ENCODE results near the gene REC114. TPM values are rescaled to one million over a fixed set of nuclear protein-coding genes. Genes with fewer than 3 reads are reported as not detected.
"Not testable (repeated sequence)": the region's sequence is repeated elsewhere in the genome, so short reads cannot be mapped to it uniquely, and the experiment has no call there.

Gene REC114
- polyA plus RNA-seq, 1 donor (not counting 4 experiments of a cell fraction or from before 2014, with no cell fraction given): not detected

DNA sequence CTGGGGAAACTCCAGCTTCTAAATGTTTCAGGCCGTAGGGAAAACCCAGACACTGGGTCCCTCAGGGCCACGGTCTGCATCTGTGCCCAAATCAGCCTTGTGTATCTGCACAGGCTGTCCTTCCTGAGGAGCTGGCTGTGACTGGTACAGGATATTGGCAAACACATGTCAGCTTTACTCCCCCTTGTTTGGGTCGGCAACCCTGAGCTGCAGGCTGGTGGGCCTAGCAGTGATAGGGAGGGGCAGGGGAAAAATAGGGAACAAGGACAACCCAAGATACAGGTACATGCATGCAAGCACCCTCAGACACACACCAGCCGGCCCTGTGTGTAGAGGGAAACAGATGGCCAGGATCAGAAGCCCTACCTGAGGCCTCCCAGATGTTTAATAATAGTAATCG, 45.5 kb upstream of the REC114 start:
- H3K9me1 ChIP-seq (ENCODE audit: control insufficient read depth, extremely low read depth, insufficient read depth, low read length): no peaks in the 10 kb centered on the region
- dilution Hi-C loops (cut with MboI; ENCODE audit: extremely low pct_ligation_motif_present, low sequenced_read_pairs): no loop called here
- no peak for TF ChIP-seq EZH2 (IDR thresholded peaks at IDR 0.05; ENCODE audit: low read length)
- TF ChIP-seq, protein P1, sequence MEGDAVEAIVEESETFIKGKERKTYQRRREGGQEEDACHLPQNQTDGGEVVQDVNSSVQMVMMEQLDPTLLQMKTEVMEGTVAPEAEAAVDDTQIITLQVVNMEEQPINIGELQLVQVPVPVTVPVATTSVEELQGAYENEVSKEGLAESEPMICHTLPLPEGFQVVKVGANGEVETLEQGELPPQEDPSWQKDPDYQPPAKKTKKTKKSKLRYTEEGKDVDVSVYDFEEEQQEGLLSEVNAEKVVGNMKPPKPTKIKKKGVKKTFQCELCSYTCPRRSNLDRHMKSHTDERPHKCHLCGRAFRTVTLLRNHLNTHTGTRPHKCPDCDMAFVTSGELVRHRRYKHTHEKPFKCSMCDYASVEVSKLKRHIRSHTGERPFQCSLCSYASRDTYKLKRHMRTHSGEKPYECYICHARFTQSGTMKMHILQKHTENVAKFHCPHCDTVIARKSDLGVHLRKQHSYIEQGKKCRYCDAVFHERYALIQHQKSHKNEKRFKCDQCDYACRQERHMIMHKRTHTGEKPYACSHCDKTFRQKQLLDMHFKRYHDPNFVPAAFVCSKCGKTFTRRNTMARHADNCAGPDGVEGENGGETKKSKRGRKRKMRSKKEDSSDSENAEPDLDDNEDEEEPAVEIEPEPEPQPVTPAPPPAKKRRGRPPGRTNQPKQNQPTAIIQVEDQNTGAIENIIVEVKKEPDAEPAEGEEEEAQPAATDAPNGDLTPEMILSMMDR (optimal IDR thresholded peaks at IDR 0.05 in 1 of 3, IDR thresholded peaks at IDR 0.05 in 1 of 3, conservative IDR thresholded peaks at IDR 0.05 in 1 of 3; ENCODE audit: extremely low read depth in 1 of 3, insufficient read depth in 2 of 3, low read length in 3 of 3): no peak
- H3K27ac ChIP-seq (ENCODE audit: control insufficient read depth, insufficient read depth, low read length): no peak overlapping the region
- H3K4me1 ChIP-seq (ENCODE audit: control insufficient read depth, extremely low read depth, insufficient read depth, low read length): no peaks in the 10 kb centered on the region
- no peaks in the 10 kb centered on the region for H3K36me3 ChIP-seq (ENCODE audit: control insufficient read depth in 2 of 2, extremely low read depth in 1 of 2, insufficient read depth in 2 of 2, low read length in 2 of 2)
- no peaks in the 10 kb centered on the region for H4K20me1 ChIP-seq (ENCODE audit: control insufficient read depth, extremely low read depth, insufficient read depth, low read length)
- DNase-seq (ENCODE audit: low read depth, low spot score) (no peak), FAIRE-seq (no peak)
- no peak overlapping the region for H3K4me3 ChIP-seq (ENCODE audit: control insufficient read depth in 2 of 3, extremely low read depth in 1 of 3, insufficient read depth in 2 of 3, low read depth in 1 of 3, low read length in 3 of 3)
- no peaks in the 10 kb centered on the region for H3K79me2 ChIP-seq (ENCODE audit: control insufficient read depth, insufficient read depth, low read length)
- no peak overlapping the region for H3K9ac ChIP-seq (ENCODE audit: control insufficient read depth, extremely low read depth, insufficient read depth, low read length)
- no peak overlapping the region for H2AFZ ChIP-seq (ENCODE audit: control insufficient read depth, low read length)
- peaks cover 19% of the 10 kb centered on the region for H3K27me3 ChIP-seq (ENCODE audit: control insufficient read depth, extremely low read depth, insufficient read depth, low read length)
- no peaks in the 10 kb centered on the region for H3K9me3 ChIP-seq (ENCODE audit: control insufficient read depth, low read depth, low read length)
- no peak overlapping the region for H3K4me2 ChIP-seq (ENCODE audit: control insufficient read depth, extremely low read depth, insufficient read depth, low read depth, low read length)

DNA sequence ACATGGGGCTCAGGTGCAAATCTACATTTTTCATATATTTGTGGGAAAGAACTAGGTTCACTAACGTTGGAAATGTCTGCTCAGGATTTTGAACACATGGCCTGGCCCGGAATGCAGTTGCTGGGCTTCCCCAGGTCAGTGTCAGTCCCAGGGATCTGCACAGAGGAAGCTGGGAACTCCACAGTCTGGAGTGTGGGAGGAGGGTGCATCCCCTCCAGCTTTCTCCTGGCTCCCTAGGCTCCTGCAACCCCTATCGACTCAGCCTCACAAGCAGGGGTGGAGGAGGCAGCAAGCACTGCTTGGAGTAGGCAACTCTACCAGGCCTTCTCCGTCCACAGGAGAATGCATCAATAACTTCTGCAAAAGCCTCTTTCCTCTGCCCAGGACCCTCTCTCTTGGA, 44.1 kb upstream of the REC114 start:
- Histone ChIP-seq H3K9me1 (ENCODE audit: control insufficient read depth, extremely low read depth, insufficient read depth, low read length) (no peaks in the 10 kb centered on the region), H3K79me2 (ENCODE audit: control insufficient read depth, insufficient read depth, low read length) (no peaks in the 10 kb centered on the region), H3K4me1 (ENCODE audit: control insufficient read depth, extremely low read depth, insufficient read depth, low read length) (no peaks in the 10 kb centered on the region), H3K27ac (ENCODE audit: control insufficient read depth, insufficient read depth, low read length) (no peak overlapping the region), H4K20me1 (ENCODE audit: control insufficient read depth, extremely low read depth, insufficient read depth, low read length) (no peaks in the 10 kb centered on the region), H3K27me3 (ENCODE audit: control insufficient read depth, extremely low read depth, insufficient read depth, low read length) (peaks cover 10% of the 10 kb centered on the region), H3K9ac (ENCODE audit: control insufficient read depth, extremely low read depth, insufficient read depth, low read length) (no peak overlapping the region), H3K9me3 (ENCODE audit: control insufficient read depth, low read depth, low read length) (no peaks in the 10 kb centered on the region), H3K36me3 (ENCODE audit: control insufficient read depth in 2 of 2, extremely low read depth in 1 of 2, insufficient read depth in 2 of 2, low read length in 2 of 2) (no peaks in the 10 kb centered on the region), H3K4me3 (ENCODE audit: control insufficient read depth in 2 of 3, extremely low read depth in 1 of 3, insufficient read depth in 2 of 3, low read depth in 1 of 3, low read length in 3 of 3) (no peak overlapping the region), H3K4me2 (ENCODE audit: control insufficient read depth, extremely low read depth, insufficient read depth, low read depth, low read length) (no peak overlapping the region), H2AFZ (ENCODE audit: control insufficient read depth, low read length) (no peak overlapping the region)
- dilution Hi-C loops (cut with MboI; ENCODE audit: extremely low pct_ligation_motif_present, low sequenced_read_pairs): no loop called here
- DNase-seq (ENCODE audit: low read depth, low spot score) (no peak), FAIRE-seq (no peak)
- TF ChIP-seq EZH2 (IDR thresholded peaks at IDR 0.05; ENCODE audit: low read length): no peak
- TF ChIP-seq, protein P1 (optimal IDR thresholded peaks at IDR 0.05 in 1 of 3, IDR thresholded peaks at IDR 0.05 in 1 of 3, conservative IDR thresholded peaks at IDR 0.05 in 1 of 3; ENCODE audit: extremely low read depth in 1 of 3, insufficient read depth in 2 of 3, low read length in 3 of 3): no peak

DNA sequence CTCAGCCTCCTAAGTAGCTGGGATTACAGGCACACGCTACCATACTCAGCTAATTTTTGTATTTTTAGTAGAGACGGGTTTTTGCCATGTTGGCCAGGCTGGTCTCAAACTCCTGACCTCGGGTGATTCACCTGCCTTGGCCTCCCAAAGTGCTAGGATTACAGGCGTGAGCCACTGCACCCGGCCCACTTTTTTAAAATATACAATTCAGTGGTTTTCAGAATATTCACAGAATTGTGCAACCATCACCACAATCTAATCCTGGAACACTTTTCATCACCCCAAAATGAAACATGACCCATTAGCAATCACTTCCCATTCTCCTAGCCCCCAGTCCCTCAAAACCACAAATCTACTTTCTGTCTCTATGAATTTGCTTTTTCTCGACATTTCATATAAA, 42.7 kb upstream of the REC114 start:
- H3K4me2 ChIP-seq (ENCODE audit: control insufficient read depth, extremely low read depth, insufficient read depth, low read depth, low read length); H3K9me3 ChIP-seq (ENCODE audit: control insufficient read depth, low read depth, low read length); H3K27me3 ChIP-seq (ENCODE audit: control insufficient read depth, extremely low read depth, insufficient read depth, low read length); DNase-seq (ENCODE audit: low read depth, low spot score); H4K20me1 ChIP-seq (ENCODE audit: control insufficient read depth, extremely low read depth, insufficient read depth, low read length); H3K9ac ChIP-seq (ENCODE audit: control insufficient read depth, extremely low read depth, insufficient read depth, low read length); H3K4me3 ChIP-seq (ENCODE audit: control insufficient read depth in 2 of 3, extremely low read depth in 1 of 3, insufficient read depth in 2 of 3, low read depth in 1 of 3, low read length in 3 of 3); H3K36me3 ChIP-seq (ENCODE audit: control insufficient read depth in 2 of 2, extremely low read depth in 1 of 2, insufficient read depth in 2 of 2, low read length in 2 of 2); H3K9me1 ChIP-seq (ENCODE audit: control insufficient read depth, extremely low read depth, insufficient read depth, low read length); FAIRE-seq; H2AFZ ChIP-seq (ENCODE audit: control insufficient read depth, low read length); H3K27ac ChIP-seq (ENCODE audit: control insufficient read depth, insufficient read depth, low read length); dilution Hi-C loops (cut with MboI; ENCODE audit: extremely low pct_ligation_motif_present, low sequenced_read_pairs); H3K79me2 ChIP-seq (ENCODE audit: control insufficient read depth, insufficient read depth, low read length); H3K4me1 ChIP-seq (ENCODE audit: control insufficient read depth, extremely low read depth, insufficient read depth, low read length): not testable (repeated sequence)
